Activated CD4-positive, CD25-positive, alpha-beta regulatory T cell treated with anti-CD3 and anti-CD28 coated beads, Interleukin-2, amount 50 U/mL, for 16 hours (primary cell): ENCODE results near the gene KCTD13.
"Not testable (repeated sequence)": the region's sequence is repeated elsewhere in the genome, so short reads cannot be mapped to it uniquely, and the experiment has no call there.

ENCODE experiments used
- DNase-seq: peaks from one replicate; pipeline ENCODE4 v3.0.0-alpha.2; 2020; ENCODE audit warnings: low read depth, low spot score

KCTD13 gene

GRCh38 chr16:29878172-29878571 is 47.9 kb downstream of the KCTD13 start:
- no peak for DNase-seq

- no peak for DNase-seq
These were observed 48.6 kb downstream of the KCTD13 start for GRCh38 chr16:29877266-29877961.

GRCh38 chr16:29876594-29877249 is 49.3 kb downstream of the KCTD13 start:
- DNase-seq, result no peak

GRCh38 chr16:29876217-29876593 is 49.8 kb downstream of the KCTD13 start:
- DNase-seq, result no peak

- no peak for DNase-seq
These were observed 50.8 kb downstream of the KCTD13 start for GRCh38 chr16:29875206-29875605.

- no peak for DNase-seq
These were observed 52.7 kb downstream of the KCTD13 start for GRCh38 chr16:29873319-29873718.

- no peak for DNase-seq
These were observed 54.0 kb downstream of the KCTD13 start for GRCh38 chr16:29871822-29872546.

- DNase-seq, result not testable (repeated sequence)
These were observed 57.0 kb downstream of the KCTD13 start for GRCh38 chr16:29869067-29869466.

GRCh38 chr16:29868396-29869009 is 57.5 kb downstream of the KCTD13 start:
- no peak for DNase-seq

- no peak for DNase-seq
These were observed 61.8 kb downstream of the KCTD13 start for GRCh38 chr16:29864205-29864604.

- DNase-seq, result no peak
These were observed 62.4 kb downstream of the KCTD13 start for GRCh38 chr16:29863669-29863984.

GRCh38 chr16:29862884-29863668 is 63.0 kb downstream of the KCTD13 start, which contains the start of gene CDIPT:
Gene CDIPT (minus strand): TSS chr16:29863226. CDS start chr16:29862857, 369 bp downstream.
- DNase-seq, result peak; percentile 87

GRCh38 chr16:29862383-29862883 is 63.6 kb downstream of the KCTD13 start:
- no peak for DNase-seq

GRCh38 chr16:29860218-29860617 is 65.8 kb downstream of the KCTD13 start:
- no peak for DNase-seq

GRCh38 chr16:29858974-29859373 is 67.1 kb downstream of the KCTD13 start:
- no peak for DNase-seq

- DNase-seq, result no peak
These were observed 67.7 kb downstream of the KCTD13 start for GRCh38 chr16:29858149-29858849.

GRCh38 chr16:29857133-29857760 is 68.8 kb downstream of the KCTD13 start:
- no peak for DNase-seq
